SK-N-SH treated with all-trans-retinoic acid at 6 μM for 48 hours (cell line): ENCODE results near the gene PITRM1.

Experiments used
- ATAC-seq: fragments of 200-7000 bp; cut with Tn5 transposase; 3 replicates; pipeline ENCODE4 v1.9.1; 2020; ENCODE audit warnings: mild to moderate bottlenecking, moderate library complexity
- ARNTL ChIP-seq: fragments of 450-650 bp; formaldehyde crosslinking; IDR thresholded peaks from 2 replicates; pipeline ENCODE4 v1.5.0; 2020; ENCODE audit warnings: low read depth, mild to moderate bottlenecking, moderate library complexity, borderline replicate concordance
- CREB5 ChIP-seq: fragments of 250-450 bp; sonication (Bioruptor Pico); IDR thresholded peaks from 2 replicates; pipeline ENCODE4 v1.5.1; 2020; ENCODE audit warnings: low read depth, mild to moderate bottlenecking, moderate library complexity
- CSDC2 ChIP-seq: fragments of 250-450 bp; sonication (Bioruptor Pico); IDR thresholded peaks from 2 replicates; pipeline ENCODE4 v1.5.0; 2020; ENCODE audit warnings: mild to moderate bottlenecking, moderate library complexity
- CSRNP3 ChIP-seq: fragments of 250-450 bp; sonication (Bioruptor Pico); IDR thresholded peaks from 2 replicates; pipeline ENCODE4 v1.5.1; 2021; ENCODE audit warnings: mild to moderate bottlenecking, moderate library complexity
- GLIS3 ChIP-seq: fragments of 250-450 bp; sonication (Bioruptor Pico); IDR thresholded peaks from 2 replicates; pipeline ENCODE4 v1.5.0; 2020; ENCODE audit warnings: mild to moderate bottlenecking, moderate library complexity
- OSR1 ChIP-seq: fragments of 250-450 bp; sonication (Bioruptor Pico); IDR thresholded peaks from 2 replicates; pipeline ENCODE4 v1.8.0; 2022; ENCODE audit warnings: moderate library complexity, mild to moderate bottlenecking, inconsistent platforms
- PATZ1 ChIP-seq: fragments of 250-450 bp; sonication (Bioruptor Pico); IDR thresholded peaks from 2 replicates; pipeline ENCODE4 v1.8.0; 2020; ENCODE audit warnings: mild to moderate bottlenecking, moderate library complexity, borderline replicate concordance
- POU6F1 ChIP-seq: fragments of 250-450 bp; sonication (Bioruptor Pico); IDR thresholded peaks from 2 replicates; pipeline ENCODE4 v1.8.0; 2021; ENCODE audit warnings: low read depth, mild to moderate bottlenecking, moderate library complexity, borderline replicate concordance
- PPARA ChIP-seq: fragments of 250-450 bp; sonication (Bioruptor Pico); IDR thresholded peaks from 2 replicates; pipeline ENCODE4 v1.5.0; 2020; ENCODE audit warnings: mild to moderate bottlenecking, borderline replicate concordance
- RARB ChIP-seq: fragments of 250-450 bp; sonication (Bioruptor Pico); IDR thresholded peaks from 2 replicates; pipeline ENCODE4 v1.8.0; 2021; ENCODE audit warnings: mild to moderate bottlenecking, moderate library complexity
- SNAI2 ChIP-seq: fragments of 250-450 bp; sonication (Bioruptor Pico); IDR thresholded peaks from 2 replicates; pipeline ENCODE4 v1.5.0; 2020; ENCODE audit warnings: mild to moderate bottlenecking, moderate library complexity
- TCF4 ChIP-seq: fragments of 250-450 bp; sonication (Bioruptor Pico); IDR thresholded peaks from 2 replicates; pipeline ENCODE4 v1.8.0; 2021; ENCODE audit warnings: mild to moderate bottlenecking, moderate library complexity, borderline replicate concordance
- TOX ChIP-seq: fragments of 250-450 bp; sonication (Bioruptor Pico); IDR thresholded peaks from 2 replicates; pipeline ENCODE4 v1.8.0; 2021; ENCODE audit warnings: mild to moderate bottlenecking, moderate library complexity, borderline replicate concordance
- TSHZ2 ChIP-seq: fragments of 250-450 bp; sonication (Bioruptor Pico); IDR thresholded peaks from 2 replicates; pipeline ENCODE4 v1.5.0; 2020; ENCODE audit warnings: mild to moderate bottlenecking, moderate library complexity
- ZC3H10 ChIP-seq: fragments of 250-450 bp; sonication (Bioruptor Pico); IDR thresholded peaks from 2 replicates; pipeline ENCODE4 v1.5.1; 2021; ENCODE audit warnings: mild to moderate bottlenecking, moderate library complexity
- ZFP3 ChIP-seq: fragments of 250-450 bp; sonication (Bioruptor Pico); IDR thresholded peaks from 2 replicates; pipeline ENCODE4 v1.5.0; 2020; ENCODE audit warnings: mild to moderate bottlenecking, moderate library complexity
- ZFP30 ChIP-seq: fragments of 450-650 bp; formaldehyde crosslinking; IDR thresholded peaks from 2 replicates; pipeline ENCODE4 v1.5.0; 2022; ENCODE audit warnings: mild to moderate bottlenecking, moderate library complexity
- ZNF565 ChIP-seq: fragments of 450-650 bp; formaldehyde crosslinking; conservative IDR thresholded peaks from 2 replicates; pipeline ENCODE4 v1.5.0; 2020; ENCODE audit warnings: low read depth, mild to moderate bottlenecking, moderate library complexity
- ZNF70 ChIP-seq: fragments of 450-650 bp; formaldehyde crosslinking; IDR thresholded peaks from 2 replicates; pipeline ENCODE4 v1.5.0; 2020; ENCODE audit warnings: mild to moderate bottlenecking, moderate library complexity
- ZNF8 ChIP-seq: fragments of 450-650 bp; formaldehyde crosslinking; IDR thresholded peaks from 2 replicates; pipeline ENCODE4 v1.5.0; 2020; ENCODE audit warnings: mild to moderate bottlenecking, moderate library complexity

The PITRM1 gene

GRCh38 chr10:3167611-3168330 lies 4.8 kb downstream of the PITRM1 start:
- ATAC-seq = no peak
- no peak for TF ChIP-seq ZFP3 (CRISPR knock-in tag)
- TF ChIP-seq TCF4 (CRISPR knock-in tag) = no peak
- TF ChIP-seq ZFP30 = no peak
- no peak for TF ChIP-seq SNAI2 (CRISPR knock-in tag)
- TF ChIP-seq POU6F1 = no peak
- TF ChIP-seq ZC3H10 = no peak
- TF ChIP-seq CSDC2 = no peak
- no peak for TF ChIP-seq ZNF565
- no peak for TF ChIP-seq ZNF8 (CRISPR knock-in tag)
- no peak for TF ChIP-seq PATZ1 (CRISPR knock-in tag)
- no peak for TF ChIP-seq PPARA (CRISPR knock-in tag)
- no peak for TF ChIP-seq GLIS3 (CRISPR knock-in tag)

- no peak for TF ChIP-seq PPARA (CRISPR knock-in tag)
- TF ChIP-seq ARNTL (CRISPR knock-in tag) = no peak
- TF ChIP-seq TCF4 (CRISPR knock-in tag) = no peak
- no peak for TF ChIP-seq PATZ1 (CRISPR knock-in tag)
- TF ChIP-seq ZC3H10 = no peak
- no peak for TF ChIP-seq CREB5 (CRISPR knock-in tag)
- TF ChIP-seq CSRNP3 (CRISPR knock-in tag) = no peak
- TF ChIP-seq ZNF70 (CRISPR knock-in tag) = no peak
- ATAC-seq = no peak
Observed at GRCh38 chr10:3166496-3167290, 5.9 kb downstream of the PITRM1 start.

GRCh38 chr10:3165196-3165595 lies 7.4 kb downstream of the PITRM1 start:
- TF ChIP-seq CSRNP3 (CRISPR knock-in tag) (no peak), RARB (no peak), OSR1 (CRISPR knock-in tag) (no peak), TOX (no peak), ARNTL (CRISPR knock-in tag) (no peak), ZC3H10 (no peak), TSHZ2 (CRISPR knock-in tag) (no peak), ZFP3 (CRISPR knock-in tag) (no peak)
- ATAC-seq = no peak
